HepG2 (cell line): ENCODE measurements around the gene MLYCD. TPM values are rescaled to one million over a fixed set of nuclear protein-coding genes. Genes with fewer than 3 reads are reported as not detected.

Experiments used
- ARID2 ChIP-seq: sonication (generic); formaldehyde crosslinking; IDR thresholded peaks from 2 replicates; pipeline ENCODE4 v1.8.1; 2022; ENCODE audit warnings: mild to moderate bottlenecking, missing genetic modification reagents, borderline replicate concordance
- CBX1 ChIP-seq: IDR thresholded peaks from one replicate; pipeline ENCODE4 v1.6.1; 2016; ENCODE audit warnings: antibody characterized with exemption, low read depth
- ELF1 ChIP-seq: sonication (generic); formaldehyde crosslinking; IDR thresholded peaks from 2 replicates; pipeline ENCODE4 v1.4.0; 2020; ENCODE audit warnings: missing genetic modification reagents
- FOXA3 ChIP-seq: IDR thresholded peaks from 2 replicates; pipeline ENCODE4 v1.6.1; 2016; ENCODE audit warnings: missing genetic modification reagents, missing compliant biosample characterization
- FOXM1 ChIP-seq: sonication (generic); formaldehyde crosslinking; IDR thresholded peaks from 2 replicates; pipeline ENCODE4 v1.5.0; 2020; ENCODE audit warnings: missing genetic modification reagents
- GABPB1 ChIP-seq: IDR thresholded peaks from 2 replicates; pipeline ENCODE4 v1.6.1; 2016; ENCODE audit warnings: mild to moderate bottlenecking, missing genetic modification reagents, moderate library complexity, missing compliant biosample characterization
- HCFC1 ChIP-seq: fragments of 150-350 bp; IDR thresholded peaks from 2 replicates; pipeline ENCODE4 v1.6.1; 2014; ENCODE audit warnings: low read depth, low read length
- HDAC2 ChIP-seq: sonication (generic); formaldehyde crosslinking; IDR thresholded peaks from 2 replicates; pipeline ENCODE4 v1.4.0; 2020; ENCODE audit warnings: missing genetic modification reagents
- KLF15 ChIP-seq: sonication (generic); formaldehyde crosslinking; IDR thresholded peaks from 2 replicates; pipeline ENCODE4 v1.8.1; 2023; ENCODE audit warnings: borderline replicate concordance, mild to moderate bottlenecking, inconsistent platforms, missing genetic modification reagents, mixed read lengths
- MIER3 ChIP-seq: IDR thresholded peaks from 2 replicates; pipeline ENCODE4 v1.6.1; 2016; ENCODE audit warnings: missing compliant biosample characterization, borderline replicate concordance
- MTA1 ChIP-seq: sonication (generic); formaldehyde crosslinking; IDR thresholded peaks from 2 replicates; pipeline ENCODE4 v1.4.0; 2020; ENCODE audit warnings: missing genetic modification reagents, mild to moderate bottlenecking, borderline replicate concordance
- RNF2 ChIP-seq: fragments of 450-650 bp; conservative IDR thresholded peaks from 2 replicates; pipeline ENCODE4 v1.6.1; 2016; ENCODE audit warnings: low read depth
- RXRA ChIP-seq: sonication (generic); formaldehyde crosslinking; IDR thresholded peaks from 2 replicates; pipeline ENCODE4 v1.5.1; 2020; ENCODE audit warnings: missing genetic modification reagents
- RXRB ChIP-seq: IDR thresholded peaks from 2 replicates; pipeline ENCODE4 v1.6.1; 2016; ENCODE audit warnings: borderline replicate concordance, missing genetic modification reagents, missing compliant biosample characterization
- SAFB2 ChIP-seq: sonication (generic); formaldehyde crosslinking; IDR thresholded peaks from 2 replicates; pipeline ENCODE4 v1.5.1; 2020; ENCODE audit warnings: missing genetic modification reagents, low read depth, mild to moderate bottlenecking, borderline replicate concordance
- YY1 ChIP-seq: IDR thresholded peaks from 2 replicates; pipeline ENCODE4 v1.6.1; 2011; ENCODE audit warnings: low read length, low read depth, moderate library complexity, mild to moderate bottlenecking; ENCODE audit not compliant: insufficient read depth, insufficient replicate concordance
- ZFP37 ChIP-seq: sonication (generic); formaldehyde crosslinking; IDR thresholded peaks from 2 replicates; pipeline ENCODE4 v1.4.0; 2020; ENCODE audit warnings: missing genetic modification reagents, borderline replicate concordance
- ZNF263 ChIP-seq: sonication (generic); formaldehyde crosslinking; IDR thresholded peaks from 2 replicates; pipeline ENCODE4 v1.4.0; 2020; ENCODE audit warnings: missing genetic modification reagents
- ZNF337 ChIP-seq: sonication (generic); formaldehyde crosslinking; IDR thresholded peaks from 2 replicates; pipeline ENCODE4 v1.5.1; 2020; ENCODE audit warnings: missing genetic modification reagents, low read depth, mild to moderate bottlenecking, borderline replicate concordance
- ZNF44 ChIP-seq: sonication (generic); formaldehyde crosslinking; IDR thresholded peaks from 2 replicates; pipeline ENCODE4 v1.5.1; 2020; ENCODE audit warnings: mild to moderate bottlenecking, missing genetic modification reagents
- ZNF446 ChIP-seq: sonication (generic); formaldehyde crosslinking; IDR thresholded peaks from 2 replicates; pipeline ENCODE4 v1.5.0; 2020; ENCODE audit warnings: mild to moderate bottlenecking, missing genetic modification reagents
- ZNF772 ChIP-seq: sonication (generic); formaldehyde crosslinking; IDR thresholded peaks from 2 replicates; pipeline ENCODE4 v1.5.0; 2020; ENCODE audit warnings: mild to moderate bottlenecking, missing genetic modification reagents
- ZNF841 ChIP-seq: sonication (generic); formaldehyde crosslinking; IDR thresholded peaks from 2 replicates; pipeline ENCODE4 v1.8.1; 2023; ENCODE audit warnings: missing genetic modification reagents, borderline replicate concordance
- ZSCAN12 ChIP-seq: sonication (generic); formaldehyde crosslinking; IDR thresholded peaks from 2 replicates; pipeline ENCODE4 v1.9.0; 2021; ENCODE audit warnings: mild to moderate bottlenecking, missing genetic modification reagents
- polyA plus RNA-seq, 8 experiments: library from polyadenylated mRNA; depleted of rRNA in 3 of 8; stranded (reverse) in 7 of 8; unstranded in 1 of 8; fragments of >200 nt; fragmentation: Illumina TruSeq in 4 of 8; extraction: Trizol in 4 of 8; gene quantifications; 2 replicates each; pipeline versions ENCODE4 v1.2.1 to v1.2.3, GENCODE V29; 2011 to 2016; ENCODE audit warnings: low read depth in 4 of 8, missing spikeins in 1 of 8, mixed read lengths in 1 of 8; ENCODE audit not compliant: insufficient read depth in 1 of 8
- total RNA-seq, 5 experiments: library from RNA; depleted of rRNA; stranded (reverse); fragments of >200 nt; fragmentation: Illumina TruSeq; extraction: Trizol; gene quantifications; 2 replicates each; pipeline ENCODE4 v1.2.3, GENCODE V29; 2016; ENCODE audit warnings: low read depth in 1 of 5
- TF ChIP-seq, protein P1 (sequence below): sonication (generic); formaldehyde crosslinking; IDR thresholded peaks from 2 replicates; pipeline ENCODE4 v1.4.0; 2020; ENCODE audit warnings: mild to moderate bottlenecking, missing genetic modification reagents
- TF ChIP-seq, protein P2 (sequence below): IDR thresholded peaks from 2 replicates; pipeline ENCODE4 v1.6.1; 2016
- TF ChIP-seq, protein P3 (sequence below): sonication (generic); formaldehyde crosslinking; conservative IDR thresholded peaks from 2 replicates; pipeline ENCODE4 v1.5.0; 2020; ENCODE audit warnings: missing genetic modification reagents
- TF ChIP-seq, protein P4 (sequence below): sonication (generic); formaldehyde crosslinking; IDR thresholded peaks from 2 replicates; pipeline ENCODE4 v1.8.1; 2023; ENCODE audit warnings: missing genetic modification reagents, mild to moderate bottlenecking, borderline replicate concordance

Gene MLYCD
- total and polyA plus RNA-seq, 2 of the 13 experiments (the other 11 are each of a cell fraction or from before 2014, with no cell fraction given), result 1.8 to 4.0 TPM

DNA sequence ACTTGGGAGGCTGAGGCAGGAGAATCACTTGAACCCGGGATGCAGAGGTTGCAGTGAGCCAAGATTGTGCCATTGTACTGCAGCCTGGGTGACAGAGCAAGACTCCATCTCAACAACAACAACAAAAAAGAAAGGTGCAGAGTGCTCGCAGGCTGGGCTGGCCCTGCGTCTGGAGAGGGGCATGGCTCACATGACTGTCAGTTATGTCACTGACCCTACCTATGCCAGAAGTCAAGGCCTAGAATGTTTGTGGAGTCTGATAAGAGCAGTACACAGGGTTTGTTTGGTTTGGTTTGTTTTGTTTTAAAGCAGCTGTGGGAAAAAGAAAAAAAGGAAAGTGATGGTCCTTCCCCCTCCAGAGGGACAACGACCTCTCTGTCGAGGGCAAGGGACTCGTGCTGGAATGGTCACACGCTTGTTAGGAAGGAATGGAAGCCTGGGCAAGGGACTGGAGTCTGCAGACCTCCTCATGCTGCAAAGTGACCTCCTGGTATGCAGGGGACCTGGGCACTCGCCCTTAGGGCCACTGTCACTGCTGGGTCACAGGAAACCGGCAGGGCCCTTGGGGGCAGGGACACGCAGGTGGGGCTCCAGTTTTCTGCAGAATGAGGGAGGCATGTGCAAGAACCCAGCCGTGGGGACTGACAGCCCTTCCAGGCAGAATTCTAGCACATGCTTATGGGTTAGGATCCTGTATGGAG is 44.0 kb downstream of the MLYCD start (continued):
- TF ChIP-seq, protein P1, sequence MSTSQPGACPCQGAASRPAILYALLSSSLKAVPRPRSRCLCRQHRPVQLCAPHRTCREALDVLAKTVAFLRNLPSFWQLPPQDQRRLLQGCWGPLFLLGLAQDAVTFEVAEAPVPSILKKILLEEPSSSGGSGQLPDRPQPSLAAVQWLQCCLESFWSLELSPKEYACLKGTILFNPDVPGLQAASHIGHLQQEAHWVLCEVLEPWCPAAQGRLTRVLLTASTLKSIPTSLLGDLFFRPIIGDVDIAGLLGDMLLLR (CRISPR knock-in tag), result no peak
- TF ChIP-seq ZNF772 (CRISPR knock-in tag) (peak; percentile 98), RXRB (CRISPR knock-in tag) (peak; percentile 100), MTA1 (CRISPR knock-in tag) (peak; percentile 94), ZNF263 (CRISPR knock-in tag) (peak; percentile 58; the same call in 1 of the 2 replicates), RXRA (peak; percentile 100), ZNF841 (CRISPR knock-in tag) (0 out of 2 replicates have a peak, but pooled peaks have one; percentile 65), ZNF337 (no peak), ARID2 (CRISPR knock-in tag) (peak; percentile 93), RNF2 (peak; percentile 70; the same call in 1 of the 2 replicates), ZSCAN12 (CRISPR knock-in tag) (no peak), ZNF44 (CRISPR knock-in tag) (0 out of 2 replicates have a peak, but pooled peaks have one; percentile 82), CBX1 (no peak), SAFB2 (CRISPR knock-in tag) (no peak), ELF1 (CRISPR knock-in tag) (peak; percentile 61), KLF15 (CRISPR knock-in tag) (peak; percentile 53; the same call in 1 of the 2 replicates), HDAC2 (peak; percentile 100), FOXM1 (CRISPR knock-in tag) (peak; percentile 77; the same call in 1 of the 2 replicates), ZNF446 (CRISPR knock-in tag) (no peak), YY1 (no peak), ZFP37 (peak; percentile 91), FOXA3 (peak; percentile 100), MIER3 (peak; percentile 100), GABPB1 (peak; percentile 61), HCFC1 (no peak; the same call in 1 of the 2 replicates)
- TF ChIP-seq, protein P2, sequence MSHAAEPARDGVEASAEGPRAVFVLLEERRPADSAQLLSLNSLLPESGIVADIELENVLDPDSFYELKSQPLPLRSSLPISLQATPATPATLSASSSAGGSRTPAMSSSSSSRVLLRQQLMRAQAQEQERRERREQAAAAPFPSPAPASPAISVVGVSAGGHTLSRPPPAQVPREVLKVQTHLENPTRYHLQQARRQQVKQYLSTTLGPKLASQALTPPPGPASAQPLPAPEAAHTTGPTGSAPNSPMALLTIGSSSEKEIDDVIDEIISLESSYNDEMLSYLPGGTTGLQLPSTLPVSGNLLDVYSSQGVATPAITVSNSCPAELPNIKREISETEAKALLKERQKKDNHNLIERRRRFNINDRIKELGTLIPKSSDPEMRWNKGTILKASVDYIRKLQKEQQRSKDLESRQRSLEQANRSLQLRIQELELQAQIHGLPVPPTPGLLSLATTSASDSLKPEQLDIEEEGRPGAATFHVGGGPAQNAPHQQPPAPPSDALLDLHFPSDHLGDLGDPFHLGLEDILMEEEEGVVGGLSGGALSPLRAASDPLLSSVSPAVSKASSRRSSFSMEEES (CRISPR knock-in tag), result peak; percentile 100
- TF ChIP-seq, protein P3, sequence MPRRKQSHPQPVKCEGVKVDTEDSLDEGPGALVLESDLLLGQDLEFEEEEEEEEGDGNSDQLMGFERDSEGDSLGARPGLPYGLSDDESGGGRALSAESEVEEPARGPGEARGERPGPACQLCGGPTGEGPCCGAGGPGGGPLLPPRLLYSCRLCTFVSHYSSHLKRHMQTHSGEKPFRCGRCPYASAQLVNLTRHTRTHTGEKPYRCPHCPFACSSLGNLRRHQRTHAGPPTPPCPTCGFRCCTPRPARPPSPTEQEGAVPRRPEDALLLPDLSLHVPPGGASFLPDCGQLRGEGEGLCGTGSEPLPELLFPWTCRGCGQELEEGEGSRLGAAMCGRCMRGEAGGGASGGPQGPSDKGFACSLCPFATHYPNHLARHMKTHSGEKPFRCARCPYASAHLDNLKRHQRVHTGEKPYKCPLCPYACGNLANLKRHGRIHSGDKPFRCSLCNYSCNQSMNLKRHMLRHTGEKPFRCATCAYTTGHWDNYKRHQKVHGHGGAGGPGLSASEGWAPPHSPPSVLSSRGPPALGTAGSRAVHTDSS (CRISPR knock-in tag), result 0 out of 2 replicates have a peak, but pooled peaks have one; percentile 68
- TF ChIP-seq, protein P4, sequence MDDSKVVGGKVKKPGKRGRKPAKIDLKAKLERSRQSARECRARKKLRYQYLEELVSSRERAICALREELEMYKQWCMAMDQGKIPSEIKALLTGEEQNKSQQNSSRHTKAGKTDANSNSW, result no peak
